ENCODE results near the gene CYP4V2.

Gene CYP4V2

DNA sequence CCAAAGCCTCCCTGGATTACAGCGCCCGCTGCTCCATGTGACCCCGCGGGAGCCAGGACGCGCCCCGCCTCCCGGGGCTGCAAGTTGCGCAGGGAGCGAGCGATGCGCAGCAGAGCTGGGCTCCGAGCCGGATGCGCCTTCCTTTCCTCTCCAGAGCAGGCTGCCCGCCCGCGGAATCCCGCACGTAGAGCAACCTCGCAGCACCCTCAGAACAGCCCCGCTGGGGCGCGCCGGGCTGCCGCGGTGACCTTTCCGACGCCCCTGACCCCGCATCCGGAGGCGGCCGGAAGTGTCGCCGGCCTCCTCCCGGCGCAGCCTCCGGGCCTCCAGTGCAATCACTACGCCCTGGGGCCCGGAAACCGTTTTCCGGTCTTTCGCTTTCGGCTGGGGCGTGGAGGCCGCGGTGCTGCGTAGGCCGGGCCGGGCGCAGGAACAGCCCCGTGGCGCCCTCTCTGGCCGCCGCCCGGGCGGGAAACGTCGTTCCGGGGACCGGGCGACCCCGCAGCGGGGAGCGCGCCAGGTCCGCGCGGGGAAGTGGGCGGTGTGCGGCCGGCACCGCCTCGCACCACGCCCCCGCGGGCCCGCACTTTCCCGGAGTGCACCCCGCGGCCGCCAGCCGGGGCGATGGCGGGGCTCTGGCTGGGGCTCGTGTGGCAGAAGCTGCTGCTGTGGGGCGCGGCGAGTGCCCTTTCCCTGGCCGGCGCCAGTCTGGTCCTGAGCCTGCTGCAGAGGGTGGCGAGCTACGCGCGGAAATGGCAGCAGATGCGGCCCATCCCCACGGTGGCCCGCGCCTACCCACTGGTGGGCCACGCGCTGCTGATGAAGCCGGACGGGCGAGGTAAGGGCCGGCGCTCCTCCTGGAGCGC, at the start of gene CYP4V2:
CYP4V2 (plus strand) TSS at position 368 of the 866 bp plus-strand sequence; CDS start at position 625, 257 bp downstream.
- peak; percentile 86 for DNase-seq (ENCODE audit: low read depth)

DNA sequence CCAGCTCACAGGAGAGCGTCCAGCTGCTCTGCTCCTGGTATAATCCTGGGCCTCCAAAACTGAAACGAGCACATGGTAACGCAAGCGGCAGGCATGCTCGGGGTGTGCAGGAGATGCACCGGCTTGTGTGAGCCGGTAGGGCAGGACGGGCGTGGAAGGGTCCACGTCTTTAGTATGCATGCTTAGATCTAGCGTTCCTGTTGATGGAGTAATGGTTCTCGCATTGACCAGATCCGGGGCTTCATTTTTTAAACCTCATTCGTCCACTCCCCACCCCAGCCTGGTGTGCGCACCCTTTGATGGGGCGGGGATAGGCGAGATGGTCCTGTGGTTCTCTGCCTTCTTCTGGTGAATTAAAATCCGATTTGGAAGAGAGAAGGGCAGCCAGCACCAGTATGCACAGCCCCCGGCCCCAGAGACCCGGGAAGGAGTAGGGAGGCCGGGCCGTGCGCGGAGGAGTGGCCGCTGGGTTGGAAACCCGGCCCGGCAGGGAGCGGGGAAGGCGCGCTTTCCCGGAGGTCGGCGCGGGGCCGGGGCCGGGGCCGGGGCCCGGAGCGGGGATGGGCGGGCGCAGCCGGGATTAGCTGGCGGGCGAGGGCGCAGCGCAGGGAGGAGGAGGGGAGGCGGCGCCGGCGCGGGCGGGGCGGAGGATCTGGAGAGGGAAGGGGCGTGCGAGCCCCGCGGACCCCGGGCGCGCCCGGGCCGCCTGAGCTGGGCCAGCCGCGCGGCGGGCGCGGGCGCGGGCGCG, 47.0 kb upstream of the CYP4V2 start:
- DNase-seq (ENCODE audit: low read depth), result peak; percentile 6

DNA sequence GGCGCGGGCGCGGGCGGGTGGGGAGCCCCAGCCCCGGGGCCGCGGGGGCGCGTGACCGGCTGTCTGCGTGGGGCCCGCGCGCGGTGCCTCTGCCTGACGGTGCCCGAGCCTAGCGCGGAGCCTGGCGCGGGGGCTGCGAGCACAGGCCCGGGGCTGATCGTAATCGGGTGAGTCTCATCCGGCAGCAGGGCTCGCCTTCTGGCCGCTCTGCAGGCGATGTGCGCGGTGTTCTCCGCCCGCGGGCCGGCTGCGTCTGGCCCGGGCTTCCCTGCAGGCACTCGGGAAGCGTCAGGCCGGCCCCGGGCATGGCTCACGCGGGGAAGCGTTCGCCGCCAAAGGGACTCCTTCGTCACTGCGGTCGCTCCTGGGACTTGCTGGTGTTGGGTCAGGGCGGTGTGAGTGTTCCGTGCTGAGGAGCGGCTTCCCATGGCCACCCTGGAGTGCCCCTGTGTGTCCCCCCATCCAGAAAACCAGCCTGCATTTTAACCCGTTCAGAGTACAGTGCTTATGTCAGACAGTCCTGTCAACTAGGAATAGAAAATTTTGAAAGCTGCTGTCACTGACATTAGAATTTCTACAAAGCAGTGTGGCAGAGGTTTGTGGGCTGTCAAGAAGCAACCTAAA, 46.3 kb upstream of the CYP4V2 start:
- peak; percentile 22 for DNase-seq (ENCODE audit: low read depth)

DNA sequence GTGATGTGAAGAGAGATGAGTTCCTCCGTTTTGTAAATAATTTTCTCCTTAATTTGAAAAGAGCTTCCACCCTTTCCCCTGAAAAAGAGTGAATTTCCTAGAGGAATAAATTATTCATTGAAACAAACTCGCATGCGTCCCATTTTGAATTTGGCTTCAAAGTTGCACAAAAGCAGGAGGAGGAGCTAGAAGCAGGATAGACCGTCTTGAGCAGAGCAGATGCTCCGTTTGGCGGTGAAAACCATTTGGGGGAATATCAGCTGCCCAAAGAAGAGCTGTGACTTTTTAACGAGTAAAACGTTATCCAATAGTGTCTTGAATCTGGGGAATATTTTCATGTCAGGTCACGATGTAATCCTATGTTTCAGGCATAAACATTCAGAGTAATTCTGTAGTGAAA, 44.9 kb upstream of the CYP4V2 start:
- no peak for DNase-seq (ENCODE audit: low read depth)

DNA sequence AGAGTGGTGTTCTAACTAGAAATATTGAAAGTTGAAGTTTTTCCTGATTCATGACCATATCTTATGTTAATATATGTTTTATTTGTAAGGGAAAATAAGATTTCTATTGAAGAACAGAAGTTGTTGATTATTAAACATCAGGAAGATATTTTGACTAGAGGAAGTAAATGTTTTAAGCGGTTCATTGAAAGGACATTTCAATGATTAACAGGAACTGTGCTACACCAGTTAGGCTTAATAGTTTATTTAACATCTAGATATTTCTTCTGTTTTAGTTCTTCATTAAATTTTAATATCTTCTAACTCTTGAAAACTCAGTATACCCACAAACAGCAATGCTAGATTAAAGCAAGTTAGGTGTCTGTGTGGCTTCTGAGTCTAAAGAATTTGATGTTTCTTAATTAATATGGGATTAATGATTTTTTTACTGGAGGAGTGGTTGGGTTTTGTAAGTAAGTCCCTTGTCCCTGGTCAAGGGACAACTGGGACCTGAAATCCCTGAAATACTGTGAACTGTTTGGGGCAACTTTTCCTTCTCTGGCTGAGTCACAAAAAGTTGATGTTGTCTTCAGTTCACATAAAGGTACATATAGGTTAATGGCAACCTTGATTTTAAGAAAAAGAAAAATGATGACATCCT, 42.9 kb upstream of the CYP4V2 start:
- no peak for DNase-seq (ENCODE audit: low read depth)

DNA sequence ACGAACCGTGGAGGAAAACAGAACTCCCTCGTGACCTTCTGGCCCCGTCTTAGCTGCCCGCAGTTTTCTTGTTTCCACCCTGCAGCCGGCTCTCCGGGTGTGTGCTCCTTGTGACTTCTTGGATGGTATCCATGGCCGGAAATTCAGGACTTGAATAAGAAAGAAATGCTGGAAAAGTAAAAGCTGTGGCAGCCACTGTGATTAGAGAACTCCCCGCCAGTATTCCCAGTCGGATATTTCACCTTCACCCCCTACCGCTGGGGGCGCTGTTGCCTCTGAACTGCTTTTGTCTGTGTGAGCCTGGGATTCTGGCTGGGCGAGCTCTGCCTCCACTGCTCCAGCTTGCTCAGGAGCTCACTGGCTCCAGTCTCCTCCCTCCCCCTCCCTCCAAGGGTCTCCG, 41.5 kb upstream of the CYP4V2 start:
- DNase-seq (ENCODE audit: low read depth), result peak; percentile 8

DNA sequence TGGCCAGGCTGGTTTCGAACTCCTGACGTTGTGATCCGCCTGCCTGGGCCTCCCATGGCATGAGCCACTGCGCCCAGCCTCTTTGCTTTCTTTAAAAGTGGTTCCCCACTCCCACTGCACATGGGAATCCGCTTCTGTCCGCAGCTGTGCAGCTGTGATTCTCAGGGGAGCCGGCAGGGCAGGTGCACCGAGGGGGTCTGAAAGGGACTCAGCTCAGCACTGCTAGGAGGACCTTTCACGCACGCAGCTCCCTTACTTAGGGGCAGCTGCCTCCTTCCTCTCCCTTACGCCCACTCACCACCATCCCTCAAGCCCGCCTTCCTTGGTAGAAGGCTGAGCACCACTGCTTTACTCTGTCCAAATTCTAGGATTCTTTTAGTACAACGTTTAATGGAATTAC, 40.4 kb upstream of the CYP4V2 start:
- no peak for DNase-seq (ENCODE audit: low read depth)

DNA sequence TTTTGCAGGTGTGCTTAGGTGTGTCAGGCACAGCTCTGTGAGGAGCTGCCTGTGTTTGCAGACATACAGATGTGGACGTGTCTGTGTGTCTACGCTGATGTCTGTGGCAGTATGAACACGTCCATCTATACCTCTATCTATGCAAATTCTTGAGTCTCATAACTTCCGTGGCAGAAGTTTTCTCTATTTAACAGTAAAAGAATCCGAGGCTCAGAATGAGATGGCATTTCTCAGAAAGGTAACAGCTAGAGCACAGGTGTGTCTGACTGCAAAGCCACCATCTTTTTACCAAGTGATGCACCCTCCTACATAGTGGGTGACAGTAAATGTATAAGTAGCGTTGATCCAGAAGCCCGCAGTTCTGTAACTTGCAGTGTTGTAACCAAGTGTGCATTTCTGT, 39.9 kb upstream of the CYP4V2 start:
- no peak for DNase-seq (ENCODE audit: low read depth)

DNA sequence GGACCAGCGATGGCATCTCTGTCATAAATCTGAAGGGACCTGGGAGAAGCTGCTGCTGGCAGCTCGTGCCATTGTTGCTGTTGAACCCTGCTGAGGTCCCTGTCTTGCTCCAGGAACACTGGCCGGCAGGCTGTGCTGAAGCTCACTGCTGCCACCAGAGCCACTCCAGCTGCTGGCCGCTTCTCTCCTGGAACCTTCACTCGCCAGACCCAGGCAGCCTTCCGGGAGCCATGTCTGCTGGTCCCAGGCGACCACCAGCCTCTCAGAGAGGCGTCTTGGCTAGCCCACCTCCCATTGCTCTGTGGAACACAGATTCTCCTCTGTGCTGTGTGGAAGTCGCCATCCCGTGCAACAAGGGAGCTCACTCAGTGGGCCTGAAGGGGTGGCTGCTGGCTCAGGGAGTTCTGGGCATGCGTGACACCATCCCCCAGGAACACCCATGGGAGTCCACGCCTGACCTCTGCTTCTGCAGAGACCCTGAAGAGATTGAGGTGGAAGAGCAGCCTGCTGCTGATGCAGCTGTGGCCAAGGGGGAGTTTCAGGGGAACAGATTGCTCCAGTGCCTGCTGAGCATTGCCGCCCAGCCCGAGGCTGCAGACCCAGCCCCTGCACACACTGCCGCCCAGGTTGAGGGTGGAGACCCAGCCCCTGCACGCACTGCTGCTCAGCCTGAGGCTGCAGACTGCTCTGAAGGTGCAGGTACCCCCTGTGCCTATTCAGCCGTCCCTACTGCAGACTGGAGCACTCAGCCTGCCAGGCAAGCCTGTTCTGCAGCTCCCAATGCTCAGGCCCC, 33.1 kb upstream of the CYP4V2 start:
- no peak for DNase-seq (ENCODE audit: low read depth)

DNA sequence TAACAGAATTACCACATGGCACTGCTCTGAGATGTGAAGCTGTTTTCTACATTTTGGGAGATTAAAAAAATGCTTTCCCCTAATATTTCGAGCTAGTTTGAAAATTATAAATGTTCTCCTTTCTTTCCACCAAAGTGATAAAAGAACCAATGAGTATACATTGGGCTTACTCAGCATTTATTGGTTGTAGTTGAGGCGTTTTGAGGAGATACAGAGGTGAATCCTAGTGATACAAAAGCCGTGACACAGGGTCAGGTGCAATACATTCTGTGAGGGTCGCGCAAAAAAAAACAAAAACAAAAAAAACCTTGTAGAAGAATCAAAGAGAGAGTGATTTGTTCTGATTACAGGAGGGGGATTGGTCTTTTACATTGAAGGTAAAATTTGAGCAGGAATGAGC, 32.4 kb upstream of the CYP4V2 start:
- no peak for DNase-seq (ENCODE audit: low read depth)

DNA sequence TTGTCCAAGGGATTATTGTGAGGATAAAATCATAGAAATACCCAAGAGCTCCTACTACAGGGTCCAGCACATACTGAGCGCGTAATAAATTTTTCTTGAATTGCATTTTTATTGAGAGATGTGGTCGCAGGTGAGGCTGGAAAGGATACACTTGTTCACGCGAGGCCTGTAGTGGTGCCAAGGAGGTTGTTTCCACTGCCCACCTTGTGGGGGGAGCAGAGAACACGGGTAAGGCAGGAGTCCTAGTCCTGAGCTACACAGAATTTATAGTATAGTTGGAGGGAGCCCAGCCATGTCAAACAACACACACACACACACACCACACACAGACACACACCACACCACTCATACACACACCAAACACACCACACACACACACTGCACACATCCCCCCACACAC, 31.8 kb upstream of the CYP4V2 start:
- DNase-seq (ENCODE audit: low read depth), result no peak

DNA sequence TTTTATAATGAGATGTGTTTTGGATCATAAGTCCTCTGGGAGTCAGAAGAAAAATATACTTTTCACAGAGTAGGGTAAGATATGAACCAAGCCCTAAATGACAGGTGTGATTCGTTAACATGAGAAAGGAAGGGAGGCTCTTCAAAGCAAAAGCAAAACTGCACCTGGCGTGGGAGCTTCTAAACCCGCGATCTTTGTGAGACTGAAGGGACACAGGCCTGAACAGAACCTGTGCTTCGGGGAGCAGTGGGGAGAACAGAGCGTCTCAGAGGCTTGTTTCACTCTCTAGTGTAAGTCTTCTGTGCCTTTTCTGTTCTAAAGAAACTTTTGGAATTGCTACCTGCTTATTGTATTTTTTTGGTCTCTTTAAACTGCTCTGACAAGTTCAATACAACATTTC, 30.2 kb upstream of the CYP4V2 start:
- no peak for DNase-seq (ENCODE audit: low read depth)

DNA sequence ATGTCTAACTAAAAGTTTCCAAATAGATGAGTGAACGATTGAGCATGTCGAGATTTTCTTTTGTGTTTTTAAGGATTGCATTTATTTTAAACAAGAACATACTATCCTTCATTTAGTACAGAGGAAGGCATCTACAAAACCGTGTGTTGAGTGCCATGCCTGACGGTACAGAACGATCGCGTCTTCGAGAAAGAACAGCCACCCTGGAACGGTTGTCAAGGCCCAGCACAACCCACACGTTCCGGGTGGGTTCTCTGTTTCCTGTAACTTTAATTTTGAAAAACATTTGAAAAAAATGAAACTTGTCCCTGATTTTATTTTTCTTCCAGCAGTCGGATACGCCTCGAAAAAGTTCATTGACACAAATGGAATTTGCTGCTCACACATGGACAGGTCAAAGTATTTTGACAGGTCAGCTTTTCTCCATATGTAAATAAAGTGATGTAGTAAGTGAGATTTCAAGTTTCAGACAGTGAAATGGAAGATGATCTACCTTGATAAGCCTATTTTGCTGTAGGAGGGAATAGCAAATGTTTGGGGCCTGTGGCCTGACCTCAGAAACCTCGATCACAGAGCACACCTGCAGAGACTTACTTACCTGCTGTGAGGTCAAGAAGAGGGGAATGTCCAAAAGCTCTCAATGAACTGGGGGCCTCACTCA, 24.4 kb upstream of the CYP4V2 start:
- DNase-seq (ENCODE audit: low read depth), result no peak

DNA sequence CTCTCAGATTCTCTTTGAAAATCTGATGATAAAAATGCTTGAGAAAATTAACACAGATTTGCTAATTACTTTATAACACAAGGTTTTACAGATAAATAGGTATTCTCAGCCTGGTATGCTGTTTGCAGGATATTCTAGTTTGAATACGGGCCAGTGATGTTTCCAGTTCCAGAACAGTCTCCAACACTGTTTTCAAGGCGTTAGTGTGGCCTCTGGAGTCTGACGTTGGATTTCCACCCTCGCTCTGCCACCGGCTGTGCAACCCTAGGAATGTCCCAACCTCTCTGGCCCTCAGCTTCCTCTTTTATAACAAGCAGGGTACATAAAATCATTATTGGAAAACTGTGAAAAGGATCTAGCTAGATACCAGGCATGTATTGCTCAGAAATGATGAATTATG, 23.8 kb upstream of the CYP4V2 start:
- no peak for DNase-seq (ENCODE audit: low read depth)

DNA sequence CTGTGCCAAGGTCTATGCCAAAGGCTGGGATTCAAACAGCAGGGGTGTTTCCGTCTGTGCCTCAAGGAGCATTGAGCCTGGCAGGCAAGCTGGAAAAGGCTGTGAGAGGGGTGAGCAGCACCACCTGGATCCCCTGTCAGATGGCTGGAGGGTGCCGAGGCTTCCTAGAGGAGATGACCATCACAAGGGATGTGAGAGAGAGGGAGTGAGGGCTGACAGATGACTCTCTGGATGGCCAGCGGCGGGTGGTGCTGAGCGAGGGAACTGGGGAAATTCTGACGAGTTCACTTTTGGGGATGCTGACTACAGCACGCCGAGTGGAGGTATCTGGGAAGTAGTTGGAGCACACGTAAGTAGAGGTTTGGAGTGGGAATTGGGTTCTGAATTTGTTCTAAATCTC, 22.6 kb upstream of the CYP4V2 start:
- no peak for DNase-seq (ENCODE audit: low read depth)

DNA sequence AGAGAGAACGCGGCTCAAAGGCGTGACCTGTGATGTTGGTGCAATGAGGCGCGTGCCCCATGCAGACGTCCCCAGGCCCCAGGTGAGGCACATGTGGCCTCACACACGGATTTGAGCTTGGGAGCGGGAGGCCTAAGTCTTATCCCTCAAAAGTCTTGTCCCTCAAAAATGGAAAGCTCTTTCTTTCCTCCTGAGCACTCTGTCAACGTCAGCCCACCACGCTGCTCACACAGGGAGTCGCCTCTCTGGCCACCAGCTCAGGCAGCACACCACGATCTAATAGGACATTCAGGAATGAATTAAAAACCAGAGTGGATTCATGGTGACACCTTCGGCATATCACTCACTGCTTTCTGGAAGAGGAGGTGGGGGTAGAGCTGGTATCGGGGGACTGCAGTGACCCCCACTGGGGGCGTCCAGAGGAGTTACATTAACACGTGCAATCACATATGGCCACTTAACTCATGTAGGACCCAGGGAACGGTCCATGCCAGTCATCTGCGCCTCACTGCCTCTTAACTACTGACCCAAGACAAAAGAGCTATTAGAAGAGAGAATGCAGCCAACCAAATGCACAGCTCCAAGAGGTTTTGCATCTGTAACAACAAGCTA, 21.9 kb upstream of the CYP4V2 start:
- DNase-seq (ENCODE audit: low read depth), result no peak

DNA sequence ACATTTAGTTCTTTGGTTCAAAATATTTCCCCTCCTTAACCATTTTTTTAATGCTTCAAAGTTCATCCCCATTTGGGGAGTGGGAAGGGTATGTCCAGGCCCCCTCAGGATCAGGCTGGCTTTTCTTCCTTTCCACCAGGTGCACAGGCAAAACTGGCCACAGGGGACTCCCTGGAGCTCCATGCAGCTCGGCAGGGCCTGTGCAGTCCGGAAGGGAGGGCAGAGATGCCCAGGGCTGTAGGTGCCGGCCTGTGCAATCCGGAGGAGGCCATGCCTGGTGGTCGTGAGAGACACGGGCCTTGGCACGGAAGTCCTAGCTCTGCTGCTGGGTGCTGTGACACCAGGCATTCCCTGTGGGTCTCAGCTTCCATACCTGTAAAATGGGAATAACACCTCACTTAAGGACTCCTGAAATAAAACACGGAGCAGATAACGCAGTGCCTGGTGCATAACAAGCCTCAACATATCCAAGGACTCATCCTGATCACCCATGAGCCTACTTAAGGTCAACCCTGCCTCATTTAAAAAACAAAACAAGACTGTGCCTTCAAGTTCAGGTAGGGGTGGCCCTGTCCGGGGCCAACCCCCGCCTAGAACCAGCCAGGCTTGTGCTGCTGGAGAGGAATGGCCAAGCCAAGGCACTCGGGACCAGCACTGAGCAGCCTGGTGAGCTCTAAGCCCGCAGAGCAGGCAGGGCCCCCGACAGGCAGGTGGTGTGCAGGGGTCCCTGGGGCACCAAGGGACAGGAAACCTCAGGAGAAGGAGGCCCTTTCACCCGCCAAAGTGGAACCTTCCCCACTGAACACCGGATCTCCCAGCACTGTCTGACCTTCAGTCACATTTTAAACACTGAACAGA, 21.2 kb upstream of the CYP4V2 start:
- no peak for DNase-seq (ENCODE audit: low read depth)

DNA sequence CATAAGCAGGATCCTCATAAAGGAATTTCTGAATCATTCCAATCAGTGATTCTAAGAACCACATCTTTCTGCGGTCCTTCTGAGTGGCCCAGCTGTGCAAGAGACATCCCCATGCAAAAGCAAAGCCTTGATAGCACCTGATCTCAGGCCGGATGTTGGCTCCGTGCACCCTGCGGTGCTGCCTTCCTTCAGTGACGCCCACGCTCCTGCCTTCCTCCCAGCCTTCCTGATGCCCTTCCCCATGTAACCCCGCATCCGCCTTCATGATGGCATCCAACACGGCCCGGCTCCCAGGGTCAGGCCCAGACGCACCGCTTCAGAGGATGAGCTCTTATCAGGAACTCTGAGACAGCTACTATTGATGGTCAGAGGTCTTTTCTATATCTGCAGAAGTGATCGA, 20.4 kb upstream of the CYP4V2 start:
- no peak for DNase-seq (ENCODE audit: low read depth)

DNA sequence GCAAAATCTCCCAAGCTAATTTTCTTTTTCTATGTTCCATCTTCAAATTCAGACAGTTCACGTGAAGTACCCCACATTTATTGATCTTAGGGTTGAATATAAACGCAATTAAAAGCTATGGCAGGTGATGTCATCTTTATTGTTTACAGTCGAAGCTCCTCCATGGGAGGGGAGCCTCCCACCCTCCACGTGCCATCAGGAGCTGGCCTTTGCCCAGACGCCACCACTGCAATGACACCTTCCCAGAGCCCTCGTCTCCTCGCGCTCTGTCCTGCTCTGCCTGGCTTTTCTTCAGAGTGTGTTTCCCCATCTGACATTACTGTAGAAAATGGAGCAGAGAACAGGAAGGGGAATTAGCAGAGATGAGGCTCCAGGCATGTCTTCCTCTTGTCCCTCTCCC, 18.8 kb upstream of the CYP4V2 start:
- DNase-seq (ENCODE audit: low read depth), result no peak

DNA sequence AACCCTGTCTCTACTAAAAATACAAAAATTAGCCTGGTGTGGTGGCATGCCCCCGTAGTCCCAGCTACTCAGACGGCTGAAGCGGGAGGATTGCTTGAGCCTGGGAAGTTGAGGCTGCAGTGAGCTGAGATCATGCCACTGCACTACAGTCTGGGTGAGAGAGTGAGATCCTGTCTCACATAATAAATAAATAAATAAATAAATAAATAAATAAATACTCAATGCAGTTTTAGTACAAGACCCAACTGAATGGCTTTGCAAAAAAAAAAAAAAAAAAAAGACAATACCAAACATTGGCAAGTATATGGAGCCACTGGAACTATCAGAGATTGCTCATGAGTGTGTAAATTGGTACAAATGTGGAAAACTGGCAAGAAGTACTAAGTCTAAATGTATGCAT, 3.3 kb upstream of the CYP4V2 start:
- no peak for DNase-seq (ENCODE audit: low read depth)

All from activated T-cell treated with anti-CD3 and anti-CD28 coated beads for 48 hours (primary cell).